ENCODE results near the gene PJA1.

Gene PJA1

DNA sequence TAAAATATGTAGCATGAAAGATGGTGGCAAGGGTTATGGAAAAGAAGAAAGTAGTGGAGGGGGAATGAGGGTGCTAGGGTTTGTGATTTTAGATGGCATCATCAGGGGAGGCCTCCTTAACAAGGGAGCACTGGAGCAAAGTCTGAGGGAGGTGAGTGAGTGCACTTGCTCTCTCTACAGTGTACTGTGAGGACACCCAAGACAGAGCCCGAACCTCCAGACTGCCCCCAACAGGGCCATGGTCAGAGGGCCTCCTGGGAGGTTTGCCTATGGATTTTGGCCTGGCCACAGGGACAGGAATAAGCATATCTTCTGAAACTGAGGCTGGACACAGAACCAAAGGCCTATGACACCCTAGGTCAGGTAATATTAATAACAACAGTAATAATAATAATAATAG is 21.4 kb upstream of the PJA1 start:
- H3K27ac ChIP-seq (ENCODE audit: low read length, poor library complexity, severe bottlenecking) = no peak overlapping the region
- H3K4me1 ChIP-seq (ENCODE audit: control insufficient read depth, insufficient read depth, low read depth, low read length) = no peaks in the 10 kb centered on the region
- peaks cover 6 to 82% of the 10 kb centered on the region in 2 experiments for H3K27me3 ChIP-seq (ENCODE audit: control insufficient read depth in 1 of 2, insufficient read depth in 1 of 2, low read length in 2 of 2)
- no peaks in the 10 kb centered on the region for H3K36me3 ChIP-seq (ENCODE audit: control insufficient read depth in 1 of 2, insufficient read depth in 2 of 2, low read depth in 1 of 2, low read length in 2 of 2)
- H2AK5ac ChIP-seq (ENCODE audit: low read length, severe bottlenecking) = no peak overlapping the region
- no peak overlapping the region for H2BK12ac ChIP-seq (ENCODE audit: low read length in 2 of 2)
- H3K23ac ChIP-seq (ENCODE audit: low read length in 2 of 2) = no peak overlapping the region
- no peak overlapping the region for H2AFZ ChIP-seq (ENCODE audit: low read depth, low read length)
- H2BK120ac ChIP-seq (ENCODE audit: low read depth, low read length) = no peak overlapping the region
- WGBS = no CpG with 5 or more reads among the region's 1 CpG
- DNase-seq = no peak
- H3K79me1 ChIP-seq (replicated peaks; ENCODE audit: low read length, poor library complexity, severe bottlenecking) = no peaks in the 10 kb centered on the region
- no peak overlapping the region for H2BK5ac ChIP-seq (ENCODE audit: low read depth, low read length, poor library complexity, severe bottlenecking)
- H3K18ac ChIP-seq (ENCODE audit: low read depth in 1 of 2, low read length in 2 of 2) = no peak overlapping the region
- no peak overlapping the region for H4K8ac ChIP-seq (ENCODE audit: low read length)
- no peak overlapping the region for H3K4ac ChIP-seq (ENCODE audit: low read depth in 1 of 2, low read length in 2 of 2)
- no peak overlapping the region for H3K9ac ChIP-seq (ENCODE audit: low read length)
- no peak overlapping the region for H3K4me2 ChIP-seq (ENCODE audit: low read length, poor library complexity, severe bottlenecking)
- no peaks in the 10 kb centered on the region for H3K9me3 ChIP-seq (ENCODE audit: control insufficient read depth, low read length)
- no peak overlapping the region for H2BK15ac ChIP-seq (ENCODE audit: low read depth, poor library complexity, severe bottlenecking)
- no peak overlapping the region for H3K14ac ChIP-seq (ENCODE audit: low read length in 2 of 2)
- H4K91ac ChIP-seq (ENCODE audit: low read length) = no peak overlapping the region
- H3K4me3 ChIP-seq (ENCODE audit: insufficient read depth in 1 of 2, low read depth in 1 of 2, low read length in 2 of 2) = no peak overlapping the region

DNA sequence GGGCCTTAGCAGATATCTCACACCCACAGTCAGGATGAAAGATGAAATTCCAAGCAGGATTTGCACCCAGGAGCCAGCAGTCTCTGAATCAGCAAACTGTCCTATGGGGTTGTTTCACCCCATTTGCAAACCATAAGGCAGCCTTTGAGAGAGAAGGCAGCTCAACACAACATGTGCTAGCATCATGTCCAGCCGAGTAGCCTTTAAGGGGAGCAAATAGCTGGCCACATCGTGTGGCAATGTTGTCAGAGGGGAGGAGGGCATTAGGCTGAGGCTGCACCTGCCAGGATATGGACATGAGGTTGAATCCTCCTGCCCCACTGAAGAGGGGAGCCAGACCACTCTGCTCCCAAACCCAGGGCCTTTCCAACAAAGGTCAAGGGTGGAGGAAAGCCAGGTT is 20.6 kb upstream of the PJA1 start:
- Histone ChIP-seq H2BK15ac (ENCODE audit: low read depth, poor library complexity, severe bottlenecking) (no peak overlapping the region), H3K27ac (ENCODE audit: low read length, poor library complexity, severe bottlenecking) (no peak overlapping the region), H2BK12ac (ENCODE audit: low read length in 2 of 2) (no peak overlapping the region), H2BK5ac (ENCODE audit: low read depth, low read length, poor library complexity, severe bottlenecking) (no peak overlapping the region), H4K91ac (ENCODE audit: low read length) (no peak overlapping the region), H3K36me3 (ENCODE audit: control insufficient read depth in 1 of 2, insufficient read depth in 2 of 2, low read depth in 1 of 2, low read length in 2 of 2) (no peaks in the 10 kb centered on the region), H3K18ac (ENCODE audit: low read depth in 1 of 2, low read length in 2 of 2) (no peak overlapping the region), H2AK5ac (ENCODE audit: low read length, severe bottlenecking) (no peak overlapping the region), H3K9me3 (ENCODE audit: control insufficient read depth, low read length) (no peaks in the 10 kb centered on the region), H3K79me1 (replicated peaks; ENCODE audit: low read length, poor library complexity, severe bottlenecking) (no peaks in the 10 kb centered on the region), H3K14ac (ENCODE audit: low read length in 2 of 2) (no peak overlapping the region), H2BK120ac (ENCODE audit: low read depth, low read length) (no peak overlapping the region), H3K23ac (ENCODE audit: low read length in 2 of 2) (no peak overlapping the region), H4K8ac (ENCODE audit: low read length) (no peak overlapping the region), H3K4me3 (ENCODE audit: insufficient read depth in 1 of 2, low read depth in 1 of 2, low read length in 2 of 2) (no peak overlapping the region), H3K9ac (ENCODE audit: low read length) (no peak overlapping the region), H2AFZ (ENCODE audit: low read depth, low read length) (no peak overlapping the region), H3K4me1 (ENCODE audit: control insufficient read depth, insufficient read depth, low read depth, low read length) (no peaks in the 10 kb centered on the region), H3K4ac (ENCODE audit: low read depth in 1 of 2, low read length in 2 of 2) (no peak overlapping the region), H3K4me2 (ENCODE audit: low read length, poor library complexity, severe bottlenecking) (no peak overlapping the region), H3K27me3 (ENCODE audit: control insufficient read depth in 1 of 2, insufficient read depth in 1 of 2, low read length in 2 of 2) (peaks cover 12 to 81% of the 10 kb centered on the region in 2 experiments)
- 69% methylated on average over 2 of the region's 2 CpGs for WGBS
- DNase-seq = no peak

DNA sequence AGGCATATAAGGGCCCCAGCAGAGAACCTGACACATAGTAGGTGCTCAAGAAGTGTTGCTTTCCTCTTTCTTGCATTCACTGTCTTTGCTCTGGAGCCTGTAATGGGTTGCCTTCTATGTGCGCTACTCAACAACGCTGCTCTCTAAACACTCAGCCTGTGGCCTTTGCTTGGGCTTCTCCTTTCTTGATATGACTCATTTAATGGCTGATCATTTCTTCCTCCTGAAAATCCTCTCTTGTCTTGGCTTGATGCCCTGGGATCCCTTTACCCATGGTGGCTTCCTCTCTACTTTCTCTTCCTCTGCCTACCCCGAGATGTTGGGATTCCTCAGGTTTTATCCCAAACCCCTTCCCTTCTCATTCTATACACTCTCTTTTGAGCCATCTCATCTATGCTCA is 19.9 kb upstream of the PJA1 start:
- Histone ChIP-seq H4K91ac (ENCODE audit: low read length) (no peak overlapping the region), H3K27ac (ENCODE audit: low read length, poor library complexity, severe bottlenecking) (no peak overlapping the region), H3K4ac (ENCODE audit: low read depth in 1 of 2, low read length in 2 of 2) (no peak overlapping the region), H2BK120ac (ENCODE audit: low read depth, low read length) (no peak overlapping the region), H3K36me3 (ENCODE audit: control insufficient read depth in 1 of 2, insufficient read depth in 2 of 2, low read depth in 1 of 2, low read length in 2 of 2) (no peaks in the 10 kb centered on the region), H3K9me3 (ENCODE audit: control insufficient read depth, low read length) (no peaks in the 10 kb centered on the region), H3K9ac (ENCODE audit: low read length) (no peak overlapping the region), H2BK12ac (ENCODE audit: low read length in 2 of 2) (no peak overlapping the region), H2AK5ac (ENCODE audit: low read length, severe bottlenecking) (no peak overlapping the region), H3K4me3 (ENCODE audit: insufficient read depth in 1 of 2, low read depth in 1 of 2, low read length in 2 of 2) (no peak overlapping the region), H3K4me2 (ENCODE audit: low read length, poor library complexity, severe bottlenecking) (no peak overlapping the region), H4K8ac (ENCODE audit: low read length) (no peak overlapping the region), H3K14ac (ENCODE audit: low read length in 2 of 2) (no peak overlapping the region), H2AFZ (ENCODE audit: low read depth, low read length) (no peak overlapping the region), H2BK15ac (ENCODE audit: low read depth, poor library complexity, severe bottlenecking) (no peak overlapping the region), H3K27me3 (ENCODE audit: control insufficient read depth in 1 of 2, insufficient read depth in 1 of 2, low read length in 2 of 2) (peaks cover 19 to 81% of the 10 kb centered on the region in 2 experiments), H3K18ac (ENCODE audit: low read depth in 1 of 2, low read length in 2 of 2) (no peak overlapping the region), H3K79me1 (replicated peaks; ENCODE audit: low read length, poor library complexity, severe bottlenecking) (no peaks in the 10 kb centered on the region), H3K23ac (ENCODE audit: low read length in 2 of 2) (no peak overlapping the region), H3K4me1 (ENCODE audit: control insufficient read depth, insufficient read depth, low read depth, low read length) (no peaks in the 10 kb centered on the region), H2BK5ac (ENCODE audit: low read depth, low read length, poor library complexity, severe bottlenecking) (no peak overlapping the region)
- WGBS = 93% methylated on average over 3 of the region's 3 CpGs
- no peak for DNase-seq

DNA sequence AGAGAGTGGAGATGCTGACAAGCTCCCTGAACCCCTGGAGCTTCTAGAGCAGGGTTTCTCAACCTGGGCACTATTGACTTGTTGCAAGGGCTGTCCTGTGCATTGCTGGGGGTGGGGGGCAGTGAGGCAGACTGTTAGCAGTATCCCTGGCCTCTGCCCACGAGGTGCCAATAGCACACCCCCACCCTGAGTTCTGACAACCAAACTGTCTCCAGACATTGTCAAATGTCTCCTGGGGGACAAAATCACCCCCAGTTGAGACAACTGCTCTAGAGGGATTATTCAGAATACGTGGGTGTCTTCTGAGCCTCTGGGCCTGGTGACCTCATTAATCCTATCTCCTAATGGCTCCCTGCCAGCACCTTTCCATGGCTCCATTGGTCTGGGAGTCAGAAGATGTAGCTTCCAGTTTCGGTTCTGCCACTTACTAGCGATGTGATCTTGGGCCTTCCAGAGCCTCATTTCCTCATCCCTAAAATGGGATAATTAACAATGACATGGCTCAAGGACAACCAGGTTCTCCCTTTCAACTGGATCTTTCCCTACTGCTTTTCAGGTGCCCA is 17.6 kb upstream of the PJA1 start:
- Histone ChIP-seq H2BK12ac (ENCODE audit: low read length in 2 of 2) (no peak overlapping the region), H3K4ac (ENCODE audit: low read depth in 1 of 2, low read length in 2 of 2) (no peak overlapping the region), H3K79me1 (replicated peaks; ENCODE audit: low read length, poor library complexity, severe bottlenecking) (no peaks in the 10 kb centered on the region), H3K9ac (ENCODE audit: low read length) (no peak overlapping the region), H2BK5ac (ENCODE audit: low read depth, low read length, poor library complexity, severe bottlenecking) (no peak overlapping the region), H4K91ac (ENCODE audit: low read length) (no peak overlapping the region), H3K4me1 (ENCODE audit: control insufficient read depth, insufficient read depth, low read depth, low read length) (no peaks in the 10 kb centered on the region), H3K27me3 (ENCODE audit: control insufficient read depth in 1 of 2, insufficient read depth in 1 of 2, low read length in 2 of 2) (peaks cover 28 to 82% of the 10 kb centered on the region in 2 experiments), H2BK120ac (ENCODE audit: low read depth, low read length) (no peak overlapping the region), H2AK5ac (ENCODE audit: low read length, severe bottlenecking) (no peak overlapping the region), H3K4me3 (ENCODE audit: insufficient read depth in 1 of 2, low read depth in 1 of 2, low read length in 2 of 2) (no peak overlapping the region), H3K14ac (ENCODE audit: low read length in 2 of 2) (no peak overlapping the region), H3K27ac (ENCODE audit: low read length, poor library complexity, severe bottlenecking) (no peak overlapping the region), H3K23ac (ENCODE audit: low read length in 2 of 2) (no peak overlapping the region), H3K18ac (ENCODE audit: low read depth in 1 of 2, low read length in 2 of 2) (no peak overlapping the region), H3K9me3 (ENCODE audit: control insufficient read depth, low read length) (no peaks in the 10 kb centered on the region), H3K4me2 (ENCODE audit: low read length, poor library complexity, severe bottlenecking) (no peak overlapping the region), H3K36me3 (ENCODE audit: control insufficient read depth in 1 of 2, insufficient read depth in 2 of 2, low read depth in 1 of 2, low read length in 2 of 2) (no peaks in the 10 kb centered on the region), H2AFZ (ENCODE audit: low read depth, low read length) (no peak overlapping the region), H4K8ac (ENCODE audit: low read length) (no peak overlapping the region), H2BK15ac (ENCODE audit: low read depth, poor library complexity, severe bottlenecking) (no peak overlapping the region)
- no peak for DNase-seq
- WGBS = 72% methylated on average over 4 of the region's 4 CpGs
